ENCODE data around the gene PAGR1. TPM values are rescaled to one million over a fixed set of nuclear protein-coding genes. Genes with fewer than 3 reads are reported as not detected.

Gene PAGR1
- total and polyA plus RNA-seq, 2 of the 13 experiments (the other 11 are each of a cell fraction or from before 2014, with no cell fraction given) = 9.8 to 66.4 TPM

DNA sequence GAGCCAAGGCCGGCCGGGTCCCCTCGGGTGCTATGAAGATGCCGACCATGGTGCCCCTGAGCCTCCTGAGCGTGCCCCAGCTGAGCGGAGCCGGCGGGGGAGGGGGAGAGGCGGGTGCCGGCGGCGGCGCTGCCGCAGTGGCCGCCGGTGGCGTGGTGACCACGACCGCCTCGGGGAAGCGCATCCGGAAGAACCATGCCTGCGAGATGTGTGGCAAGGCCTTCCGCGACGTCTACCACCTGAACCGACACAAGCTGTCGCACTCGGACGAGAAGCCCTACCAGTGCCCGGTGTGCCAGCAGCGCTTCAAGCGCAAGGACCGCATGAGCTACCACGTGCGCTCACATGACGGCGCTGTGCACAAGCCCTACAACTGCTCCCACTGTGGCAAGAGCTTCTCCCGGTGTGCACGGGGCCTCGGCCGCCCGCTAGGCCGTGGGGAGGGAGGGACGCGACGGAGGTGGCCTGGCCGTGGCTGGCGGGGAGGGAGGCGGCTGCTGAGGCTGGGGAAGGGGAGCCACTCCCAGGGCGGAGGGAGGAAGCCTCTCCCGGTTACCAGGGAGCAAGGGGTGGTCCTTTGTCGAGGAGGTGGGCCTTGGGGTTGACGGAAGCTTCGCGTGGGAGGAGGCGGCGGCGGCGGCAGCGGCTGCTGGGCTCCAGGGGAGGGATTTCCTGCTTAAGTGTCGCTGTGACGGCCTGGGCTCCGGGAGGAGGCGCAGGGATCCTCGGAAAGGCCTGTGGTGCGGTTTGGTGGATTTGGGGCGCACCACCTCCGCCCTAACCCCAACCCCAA, 8.3 kb upstream of the PAGR1 start (continued):
- TF ChIP-seq, protein P1, sequence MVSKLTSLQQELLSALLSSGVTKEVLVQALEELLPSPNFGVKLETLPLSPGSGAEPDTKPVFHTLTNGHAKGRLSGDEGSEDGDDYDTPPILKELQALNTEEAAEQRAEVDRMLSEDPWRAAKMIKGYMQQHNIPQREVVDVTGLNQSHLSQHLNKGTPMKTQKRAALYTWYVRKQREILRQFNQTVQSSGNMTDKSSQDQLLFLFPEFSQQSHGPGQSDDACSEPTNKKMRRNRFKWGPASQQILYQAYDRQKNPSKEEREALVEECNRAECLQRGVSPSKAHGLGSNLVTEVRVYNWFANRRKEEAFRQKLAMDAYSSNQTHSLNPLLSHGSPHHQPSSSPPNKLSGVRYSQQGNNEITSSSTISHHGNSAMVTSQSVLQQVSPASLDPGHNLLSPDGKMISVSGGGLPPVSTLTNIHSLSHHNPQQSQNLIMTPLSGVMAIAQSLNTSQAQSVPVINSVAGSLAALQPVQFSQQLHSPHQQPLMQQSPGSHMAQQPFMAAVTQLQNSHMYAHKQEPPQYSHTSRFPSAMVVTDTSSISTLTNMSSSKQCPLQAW (CRISPR knock-in tag; IDR thresholded peaks at IDR 0.05) = peak; percentile 68
- TF ChIP-seq ZNF333 (CRISPR knock-in tag; IDR thresholded peaks at IDR 0.05; ENCODE audit: borderline replicate concordance) = peak; percentile 99; the same call in 1 of the 2 replicates
- TF ChIP-seq SIN3B (IDR thresholded peaks at IDR 0.05; ENCODE audit: low read length) = no peak
- TF ChIP-seq ZMYM4 (CRISPR knock-in tag; IDR thresholded peaks at IDR 0.05) = peak; percentile 83
- TF ChIP-seq BORCS8-MEF2B (CRISPR knock-in tag; IDR thresholded peaks at IDR 0.05) = peak; percentile 100
- TF ChIP-seq POLR2AphosphoS5 (IDR thresholded peaks at IDR 0.05; ENCODE audit: low read depth, low read length) = peak; percentile 44
- TF ChIP-seq DNMT3B (CRISPR knock-in tag; conservative IDR thresholded peaks at IDR 0.05) = peak; percentile 96; the same call in 1 of the 2 replicates
- peak; percentile 92 for TF ChIP-seq NFKBIZ (CRISPR knock-in tag; IDR thresholded peaks at IDR 0.05)
- peak; percentile 98 for TF ChIP-seq CREB3 (CRISPR knock-in tag; IDR thresholded peaks at IDR 0.05)
- TF ChIP-seq, protein P2, sequence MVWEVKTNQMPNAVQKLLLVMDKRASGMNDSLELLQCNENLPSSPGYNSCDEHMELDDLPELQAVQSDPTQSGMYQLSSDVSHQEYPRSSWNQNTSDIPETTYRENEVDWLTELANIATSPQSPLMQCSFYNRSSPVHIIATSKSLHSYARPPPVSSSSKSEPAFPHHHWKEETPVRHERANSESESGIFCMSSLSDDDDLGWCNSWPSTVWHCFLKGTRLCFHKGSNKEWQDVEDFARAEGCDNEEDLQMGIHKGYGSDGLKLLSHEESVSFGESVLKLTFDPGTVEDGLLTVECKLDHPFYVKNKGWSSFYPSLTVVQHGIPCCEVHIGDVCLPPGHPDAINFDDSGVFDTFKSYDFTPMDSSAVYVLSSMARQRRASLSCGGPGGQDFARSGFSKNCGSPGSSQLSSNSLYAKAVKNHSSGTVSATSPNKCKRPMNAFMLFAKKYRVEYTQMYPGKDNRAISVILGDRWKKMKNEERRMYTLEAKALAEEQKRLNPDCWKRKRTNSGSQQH (CRISPR knock-in tag; IDR thresholded peaks at IDR 0.05; ENCODE audit: low read depth) = peak; percentile 96
- peak; percentile 87 for TF ChIP-seq ZNF552 (CRISPR knock-in tag; IDR thresholded peaks at IDR 0.05; ENCODE audit: borderline replicate concordance)
- no peak for TF ChIP-seq SYNCRIP (IDR thresholded peaks at IDR 0.05; ENCODE audit: insufficient read depth, low read depth, low read length)
- peak; percentile 99 for TF ChIP-seq ZNF780A (CRISPR knock-in tag; IDR thresholded peaks at IDR 0.05)
- no peak for TF ChIP-seq ATF1 (CRISPR knock-in tag; IDR thresholded peaks at IDR 0.05)
- 0 out of 2 replicates have a peak, but pooled peaks have one; percentile 32 for TF ChIP-seq AHDC1 (CRISPR knock-in tag; IDR thresholded peaks at IDR 0.05; ENCODE audit: borderline replicate concordance)
- 0 out of 2 replicates have a peak, but pooled peaks have one; percentile 79 for TF ChIP-seq ZMAT5 (CRISPR knock-in tag; IDR thresholded peaks at IDR 0.05; ENCODE audit: borderline replicate concordance, low read depth)

All from HepG2 (cell line).